H1 (cell line): Measurements from ENCODE around the gene SELENOI. TPM values are rescaled to one million over a fixed set of nuclear protein-coding genes. Genes with fewer than 3 reads are reported as not detected.

Experiments used
- CTCF ChIA-PET: fragments of 300-600 bp; sonication (Branson Sonifier 250); formaldehyde crosslinking; loops from one replicate; lab custom pipeline; 2021; ENCODE audit not compliant: partially characterized antibody; lab: Charles Lee
- POLR2A ChIA-PET: fragments of 300-600 bp; sonication (Branson Sonifier 250); formaldehyde crosslinking; loops from one replicate; lab custom pipeline; 2021; ENCODE audit warnings: inconsistent platforms; ENCODE audit not compliant: partially characterized antibody; lab: Charles Lee
- DNase-seq, 2 experiments: peaks; one replicate each; pipeline versions ENCODE4 v3.0.0 to v3.0.0-alpha.2; 2010 to 2022; ENCODE audit warnings: low spot score in 2 of 2, low read depth in 1 of 2, mixed read lengths in 1 of 2
- FAIRE-seq: peaks from 2 replicates; lab custom pipeline; 2011; peaks lifted over from hg19 to GRCh38; lab: Jason Lieb, UNC
- H2AFZ ChIP-seq: 2 replicates; pipeline ENCODE4 v1.8.1; 2012; ENCODE audit warnings: low read length, inconsistent platforms
- H2AK5ac ChIP-seq: 2 replicates; pipeline ENCODE4 v1.6.1; 2013; ENCODE audit warnings: low read depth, low read length
- H2BK120ac ChIP-seq: replicated peaks from 2 replicates; pipeline ENCODE3; 2013; ENCODE audit warnings: low read depth, low read length, inconsistent platforms
- H2BK12ac ChIP-seq: 2 replicates; pipeline ENCODE4 v1.6.1; 2013; ENCODE audit warnings: low read depth, low read length
- H2BK15ac ChIP-seq: 2 replicates; pipeline ENCODE4 v1.6.1; 2013; ENCODE audit warnings: low read length
- H2BK20ac ChIP-seq: 2 replicates; pipeline ENCODE4 v1.6.1; 2013; ENCODE audit warnings: low read length
- H2BK5ac ChIP-seq: 2 replicates; pipeline ENCODE4 v1.6.1; 2013; ENCODE audit warnings: low read depth, low read length
- H3K14ac ChIP-seq: 2 replicates; pipeline ENCODE4 v1.6.1; 2013; ENCODE audit warnings: inconsistent platforms; ENCODE audit not compliant: insufficient read length
- H3K18ac ChIP-seq: 2 replicates; pipeline ENCODE4 v1.6.1; 2013; ENCODE audit warnings: low read length; ENCODE audit errors: extremely low read depth
- H3K23ac ChIP-seq: 2 replicates; pipeline ENCODE4 v1.6.1; 2013; ENCODE audit warnings: inconsistent platforms; ENCODE audit not compliant: insufficient read length
- H3K23me2 ChIP-seq: 2 replicates; pipeline ENCODE4 v1.6.1; 2013; ENCODE audit warnings: low read depth, low read length
- H3K27ac ChIP-seq: 2 replicates; pipeline ENCODE4 v1.6.1; 2011; ENCODE audit warnings: low read depth, low read length, inconsistent platforms
- H3K27me3 ChIP-seq, 4 experiments: replicated peaks in 1 of 4; 1 replicate in 1 of 4; 2 replicates in 3 of 4; pipeline versions ENCODE4 v1.6.1 to v1.8.1; 2011 to 2013; ENCODE audit warnings: low read length in 3 of 4, mild to moderate bottlenecking in 3 of 4, inconsistent platforms in 2 of 4, mixed read lengths in 2 of 4, moderate library complexity in 1 of 4; ENCODE audit not compliant: control insufficient read depth in 3 of 4, insufficient read depth in 3 of 4; ENCODE audit errors: extremely low read depth in 1 of 4
- H3K36me3 ChIP-seq, 4 experiments: 2 replicates each; pipeline versions ENCODE4 v1.6.1 to v1.8.1; 2011 to 2013; ENCODE audit warnings: mild to moderate bottlenecking in 4 of 4, low read length in 3 of 4, moderate library complexity in 2 of 4, control low read depth in 1 of 4, inconsistent platforms in 1 of 4; ENCODE audit not compliant: insufficient read depth in 4 of 4, control insufficient read depth in 2 of 4
- H3K4ac ChIP-seq: replicated peaks from 2 replicates; pipeline ENCODE3; 2013; ENCODE audit warnings: low read length, low read depth, mixed read lengths, inconsistent platforms; ENCODE audit not compliant: insufficient read length
- H3K4me1 ChIP-seq, 4 experiments: replicated peaks in 1 of 4; 1 replicate in 1 of 4; 2 replicates in 3 of 4; pipeline versions ENCODE4 v1.6.1 to v1.8.1; 2011 to 2013; ENCODE audit warnings: low read length in 3 of 4, inconsistent platforms in 2 of 4, mixed read lengths in 1 of 4; ENCODE audit not compliant: insufficient read depth in 4 of 4, control insufficient read depth in 3 of 4
- H3K4me2 ChIP-seq, 2 experiments: 2 replicates each; pipeline versions ENCODE4 v1.6.1 to v1.8.1; 2011 to 2013; ENCODE audit warnings: low read depth in 2 of 2, low read length in 2 of 2, control low read depth in 1 of 2, inconsistent platforms in 1 of 2, mild to moderate bottlenecking in 1 of 2; ENCODE audit not compliant: insufficient read depth in 1 of 2
- H3K4me3 ChIP-seq, 4 experiments: fragments of 200-600, 300-600 bp in 1 of 4; sonication (generic), shearing (Covaris generic), sonication (Bioruptor Twin) in 1 of 4; 2 replicates each; pipeline versions ENCODE4 v1.5.1 to v1.8.1; 2011 to 2016; ENCODE audit warnings: low read length in 4 of 4, low read depth in 3 of 4, control low read depth in 2 of 4, inconsistent platforms in 2 of 4, mild to moderate bottlenecking in 2 of 4, mixed read lengths in 1 of 4, moderate library complexity in 1 of 4; ENCODE audit not compliant: insufficient read depth in 2 of 4; ENCODE audit errors: extremely low read depth in 1 of 4
- H3K56ac ChIP-seq: replicated peaks from 2 replicates; pipeline ENCODE3; 2013; ENCODE audit warnings: low read depth, mild to moderate bottlenecking, mixed read lengths, low read length, inconsistent platforms; ENCODE audit not compliant: insufficient read length
- H3K79me1 ChIP-seq: 2 replicates; pipeline ENCODE4 v1.6.1; 2013; ENCODE audit warnings: low read depth, low read length, control low read depth
- H3K79me2 ChIP-seq, 2 experiments: 2 replicates each; pipeline versions ENCODE4 v1.6.1 to v1.8.1; 2012 to 2013; ENCODE audit warnings: low read length in 2 of 2, mild to moderate bottlenecking in 2 of 2, inconsistent platforms in 1 of 2; ENCODE audit not compliant: insufficient read depth in 2 of 2, control insufficient read depth in 1 of 2
- H3K9ac ChIP-seq, 4 experiments: replicated peaks in 1 of 4; 1 replicate in 1 of 4; 2 replicates in 3 of 4; pipeline versions ENCODE4 v1.6.1 to v1.8.1; 2011 to 2013; ENCODE audit warnings: low read depth in 3 of 4, low read length in 3 of 4, control low read depth in 2 of 4, mild to moderate bottlenecking in 2 of 4, moderate library complexity in 2 of 4, inconsistent platforms in 1 of 4; ENCODE audit errors: extremely low read depth in 1 of 4
- H3K9me3 ChIP-seq, 2 experiments: 2 replicates each; pipeline versions ENCODE4 v1.6.1 to v1.8.1; 2012 to 2013; ENCODE audit warnings: mild to moderate bottlenecking in 2 of 2, moderate library complexity in 2 of 2, control low read depth in 1 of 2, inconsistent platforms in 1 of 2, low read depth in 1 of 2, low read length in 1 of 2, mixed read lengths in 1 of 2; ENCODE audit not compliant: insufficient read depth in 2 of 2
- H4K20me1 ChIP-seq, 2 experiments: replicated peaks in 1 of 2; 2 replicates each; pipeline versions ENCODE3 to v1.8.1; 2011 to 2013; ENCODE audit warnings: inconsistent platforms in 2 of 2, low read length in 2 of 2, mild to moderate bottlenecking in 1 of 2; ENCODE audit not compliant: insufficient read depth in 2 of 2, control insufficient read depth in 1 of 2
- H4K5ac ChIP-seq: 2 replicates; pipeline ENCODE4 v1.6.1; 2013; ENCODE audit warnings: low read length, low read depth, mixed read lengths, inconsistent platforms; ENCODE audit not compliant: insufficient read length
- H4K8ac ChIP-seq: 2 replicates; pipeline ENCODE4 v1.8.0; 2013; ENCODE audit warnings: mild to moderate bottlenecking, moderate library complexity, low read length, inconsistent platforms; ENCODE audit not compliant: insufficient read depth; ENCODE audit errors: extremely low read depth
- H4K91ac ChIP-seq: replicated peaks from 2 replicates; pipeline ENCODE3; 2013; ENCODE audit warnings: low read length, mixed read lengths, inconsistent platforms; ENCODE audit not compliant: insufficient read length
- BRCA1 ChIP-seq: IDR thresholded peaks from 2 replicates; pipeline ENCODE4 v1.6.1; 2012; ENCODE audit warnings: low read depth, low read length, improper control_type of control experiment
- CBX8 ChIP-seq: fragments of 300-800, 300-1000 bp; sonication (generic); IDR thresholded peaks from 2 replicates; pipeline ENCODE4 v1.7.1; 2016; ENCODE audit warnings: low read depth, low read length, borderline replicate concordance
- HDAC6 ChIP-seq: IDR thresholded peaks from one replicate; pipeline ENCODE4 v1.7.1; 2012; ENCODE audit warnings: low read depth, mild to moderate bottlenecking, inconsistent platforms, low read length, moderate library complexity
- KDM5A ChIP-seq: fragments of 200-600 bp; IDR thresholded peaks from 2 replicates; pipeline ENCODE4 v1.7.1; 2012; ENCODE audit warnings: mild to moderate bottlenecking, low read length, inconsistent platforms, mixed read lengths
- SUZ12 ChIP-seq: fragments of 200-600 bp; sonication (generic); IDR thresholded peaks from 2 replicates; pipeline ENCODE4 v1.6.1; 2012; ENCODE audit warnings: mild to moderate bottlenecking, inconsistent platforms, low read length, moderate library complexity, mixed read lengths
- TCF12 ChIP-seq: IDR thresholded peaks from 2 replicates; pipeline ENCODE4 v1.6.1; 2011; ENCODE audit warnings: low read depth, mild to moderate bottlenecking, low read length
- WGBS, 2 experiments: shearing (Covaris generic) in 1 of 2; methylation state at CpG; one replicate each; pipeline versions ENCODE4 v1.1.6 to v1.1.7; 2013 to 2015; ENCODE audit warnings: low lambda C conversion rate in 2 of 2, mixed read lengths in 2 of 2, inconsistent platforms in 1 of 2, low coverage in 1 of 2, missing lambda C conversion rate in 1 of 2; ENCODE audit not compliant: insufficient replicate concordance in 2 of 2, insufficient coverage in 1 of 2, insufficient read length in 1 of 2; ENCODE audit errors: extremely low coverage in 1 of 2, missing lambda C conversion rate in 1 of 2; 5-methylcytosine and 5-hydroxymethylcytosine counted together
- polyA plus RNA-seq, 7 experiments: library from polyadenylated mRNA; depleted of rRNA in 3 of 7; stranded (reverse) in 5 of 7; unstranded in 2 of 7; fragments of >200 nt in 5 of 7; fragments of 200-250 nt in 2 of 7; gene quantifications; 1 replicate in 5 of 7; 2 replicates in 1 of 7; 4 replicates in 1 of 7; pipeline versions ENCODE4 v1.2.1 to v1.2.3, GENCODE V29; 2011 to 2013; ENCODE audit warnings: missing spikeins in 2 of 7, mixed read lengths in 2 of 7
- total RNA-seq: library from RNA; stranded (reverse); fragmentation: NEBNext Ultra II Directional; extraction: Animal tissue kit (Norgen Biotek cat#: 25700); gene quantifications from 2 replicates; pipeline ENCODE4 v1.2.1, GENCODE V29; 2021

SELENOI gene
- total and polyA plus RNA-seq, 2 of the 8 experiments (the other 6 are each of a cell fraction or from before 2014, with no cell fraction given): 15.9 to 63.8 TPM

- no peak overlapping the region for H2BK120ac ChIP-seq
- no peak overlapping the region for H3K4me2 ChIP-seq
- H3K9ac ChIP-seq: no peak overlapping the region
- ChIA-PET CTCF (interaction anchor here (0.6 to 2.2 kb wide), 2 partner anchors 58 to 93 kb away, joined by 3 to 4 read pairs; no protein-coding TSS in a partner anchor), POLR2A (interaction anchor here (0.8 kb wide), 1 partner anchor 22 kb away, joined by 3 read pairs; no protein-coding TSS in a partner anchor)
- FAIRE-seq (no peak), DNase-seq (no peak)
- H4K5ac ChIP-seq: no peak overlapping the region
- H3K56ac ChIP-seq: no peak overlapping the region
- no peaks in the 10 kb centered on the region for H3K27me3 ChIP-seq
- H3K4ac ChIP-seq: no peak overlapping the region
- H2AK5ac ChIP-seq: no peak overlapping the region
- no peaks in the 10 kb centered on the region for H3K23me2 ChIP-seq
- no peak overlapping the region for H3K18ac ChIP-seq
- no peaks in the 10 kb centered on the region for H4K20me1 ChIP-seq
- no peak overlapping the region for H4K91ac ChIP-seq
- no peak overlapping the region for H2BK12ac ChIP-seq
- WGBS, 2 experiments: 91% methylated on average over 2 of the region's 2 CpGs; no CpG with 5 or more reads in 1 of the 2 experiments
- no peak overlapping the region for H3K27ac ChIP-seq
- H2AFZ ChIP-seq: no peak overlapping the region
- no peak overlapping the region for H4K8ac ChIP-seq
- no peak overlapping the region for H2BK15ac ChIP-seq
- no peaks in the 10 kb centered on the region for H3K4me1 ChIP-seq
- no peak overlapping the region for H2BK5ac ChIP-seq
- H3K79me1 ChIP-seq: no peaks in the 10 kb centered on the region
- no peak overlapping the region for H3K23ac ChIP-seq
- H3K14ac ChIP-seq: no peak overlapping the region
- no peak overlapping the region for H2BK20ac ChIP-seq
- H3K79me2 ChIP-seq: no peaks in the 10 kb centered on the region
- no peaks in the 10 kb centered on the region for H3K9me3 ChIP-seq
- no peaks in the 10 kb centered on the region for H3K36me3 ChIP-seq
- no peak overlapping the region for H3K4me3 ChIP-seq
- TF ChIP-seq KDM5A: no peak
- no peak for TF ChIP-seq BRCA1
- TF ChIP-seq CBX8: no peak
- TF ChIP-seq HDAC6: no peak
- no peak for TF ChIP-seq TCF12
- no peak for TF ChIP-seq SUZ12
Observed at GRCh38 chr2:26410764-26411243, 64.9 kb downstream of the SELENOI start.
